Measurements from ENCODE around the gene PEPD. TPM values are rescaled to one million over a fixed set of nuclear protein-coding genes. Genes with fewer than 3 reads are reported as not detected.

PEPD gene
- total RNA-seq (62.7 and 73.7 TPM in 2 replicates), polyA plus RNA-seq (126 and 157 TPM in 2 replicates), polyA minus RNA-seq (68.6 and 70.7 TPM in 2 replicates), Bru-seq, nascent RNA (percentile 56 among the genes with signal in this experiment), BruChase-seq, experiment 1, labeled RNA remaining after a 6-hour chase (percentile 67 among the genes with signal in this experiment), BruChase-seq, experiment 2, labeled RNA remaining after a 2-hour chase (percentile 62 among the genes with signal in this experiment)
- 84.1 and 101 TPM in 2 replicates for polyA plus RNA-seq (2011; cell fraction: cytosol; rRNA removed)
- 44.1 and 62.2 TPM in 2 replicates for polyA plus RNA-seq (2011; cell fraction: nucleus; rRNA removed)
- polyA plus RNA-seq (2012): 93.6 and 98.5 TPM in 2 replicates
- polyA minus RNA-seq (2011; cell fraction: cytosol; rRNA and poly(A)+ RNA removed): 28.8 TPM
- 19.0 and 27.1 TPM in 2 replicates for polyA minus RNA-seq (2011; cell fraction: nucleus; rRNA and poly(A)+ RNA removed)
- long read RNA-seq, transcript PEPD-201 (15 exons, 1,910 nt): major isoform, 213 of 268 reads
- long read RNA-seq, partial matches to known transcripts: 15 of 268 reads
- long read RNA-seq, other reads (novel, unspliced or antisense): 37 of 268 reads

- peak within 1 kb of the TSS; percentile 92 for H3K4me2 ChIP-seq (ENCODE audit: insufficient read depth, low read length)
- no peaks in the 10 kb centered on the region for H3K9me1 ChIP-seq (replicated peaks; ENCODE audit: control insufficient read depth, extremely low read depth, insufficient read depth, low read length)
- ChIA-PET POLR2A (interaction anchor here (0.7 to 1.4 kb wide), 5 partner anchors 11 to 148 kb away, joined by 3 to 7 read pairs (median 4); no protein-coding TSS in a partner anchor), CTCF (interaction anchor here (1.0 to 5.6 kb wide), 4 partner anchors 48 to 256 kb away, joined by 3 to 39 read pairs (median 5); no protein-coding TSS in a partner anchor)
- peak; percentile 89 for DNase-seq (ENCODE audit: low read depth, low spot score)
- H2AFZ ChIP-seq (ENCODE audit: low read depth, low read length): peak within 1 kb of the TSS; percentile 96
- FAIRE-seq: peak; percentile 90
- H3K4me3 ChIP-seq (replicated peaks in 1 of 3; ENCODE audit: insufficient read depth in 1 of 3, low read depth in 1 of 3, low read length in 3 of 3): peak within 1 kb of the TSS; percentile 73 to 93 (median 83)
- H3K27ac ChIP-seq (ENCODE audit: insufficient read depth, low read depth, low read length): peak within 1 kb of the TSS; percentile 25
- no peaks in the 10 kb centered on the region for H3K9me3 ChIP-seq (replicated peaks; ENCODE audit: control insufficient read depth, insufficient read depth, low read length)
- H3K4me1 ChIP-seq (ENCODE audit: control insufficient read depth, extremely low read depth, insufficient read depth, low read length): peaks cover 9% of the 10 kb centered on the region
- H3K27me3 ChIP-seq (ENCODE audit: control insufficient read depth in 2 of 2, insufficient read depth in 2 of 2, low read length in 2 of 2): no peaks in the 10 kb centered on the region
- no TSS peak for BruUV-seq (replicated peaks)
- H3K36me3 ChIP-seq (ENCODE audit: control insufficient read depth in 2 of 2, extremely low read depth in 1 of 2, insufficient read depth in 2 of 2, low read length in 2 of 2): no peaks in the 10 kb centered on the region
- peak within 1 kb of the TSS; percentile 85 for H3K9ac ChIP-seq (replicated peaks; ENCODE audit: extremely low read depth, insufficient read depth, low read length)
- dilution Hi-C loops (cut with MboI; ENCODE audit: extremely low pct_ligation_motif_present, low sequenced_read_pairs): no loop called here
- intact Hi-C loops (cut with micrococcal nuclease): loop anchor here (1.0 kb wide), 3 partner anchors 48 to 363 kb away; no protein-coding TSS in a partner anchor
- H3K79me2 ChIP-seq (ENCODE audit: control insufficient read depth, insufficient read depth, low read length): peaks cover 7% of the 10 kb centered on the region
- TF ChIP-seq JUN (IDR thresholded peaks at IDR 0.05; ENCODE audit: borderline replicate concordance, insufficient read depth, insufficient read length, low read depth) (no peak), EZH2 (IDR thresholded peaks at IDR 0.05; ENCODE audit: borderline replicate concordance, low read depth, low read length, severe bottlenecking) (no peak), POLR2A (IDR thresholded peaks at IDR 0.05; ENCODE audit: low read depth, low read length) (peak; percentile 84), MAX (IDR thresholded peaks at IDR 0.05; ENCODE audit: insufficient read depth, insufficient read length) (peak; percentile 42), POLR2AphosphoS5 (IDR thresholded peaks at IDR 0.05; ENCODE audit: insufficient read depth, low read depth, low read length) (peak; percentile 87)
- no peaks in the 10 kb centered on the region for H4K20me1 ChIP-seq (replicated peaks; ENCODE audit: control insufficient read depth, extremely low read depth, insufficient read depth, low read length)
Observed at GRCh38 chr19:33521480-33522370, at the start of gene PEPD. PEPD (minus strand) TSS chr19:33521791; CDS start chr19:33521760, 31 bp downstream.
